GM12878 (cell line): ENCODE measurements around the gene RUNDC3A. TPM values are rescaled to one million over a fixed set of nuclear protein-coding genes. Genes with fewer than 3 reads are reported as not detected.

Experiments used
- polyA plus RNA-seq, 11 experiments: library from polyadenylated mRNA; depleted of rRNA in 4 of 11; unstranded in 6 of 11; stranded (reverse) in 5 of 11; fragments of >200 nt; fragmentation: Nextera tagmentation in 4 of 11; fragmentation: Illumina TruSeq in 1 of 11; extraction: Ambion mirVana in 4 of 11; extraction: Trizol in 1 of 11; gene quantifications; 1 replicate in 1 of 11; 2 replicates in 10 of 11; pipeline versions ENCODE4 v1.2.1 to v1.2.3, GENCODE V29; 2011 to 2016; ENCODE audit warnings: inconsistent platforms in 2 of 11, missing spikeins in 2 of 11, low read depth in 1 of 11
- small RNA-seq: library from RNA; depleted of rRNA; stranded (forward); fragments of <200 nt; gene quantifications from one replicate; pipeline ENCODE3, GENCODE V24; 2014
- total RNA-seq, 4 experiments: library from RNA; depleted of rRNA in 3 of 4; stranded (reverse); fragments of >200 nt in 3 of 4; fragmentation: Illumina TruSeq in 1 of 4; extraction: Trizol in 1 of 4; gene quantifications; 2 replicates each; pipeline versions ENCODE4 v1.2.1 to v1.2.3, GENCODE V29; 2013 to 2021

RUNDC3A gene
- total and polyA plus RNA-seq, 10 of the 15 experiments (the other 5 are each of a cell fraction or from before 2014, with no cell fraction given) = 0.07 to 0.17 TPM; not detected in 8

Small RNA genes lying within 50 kb of the gene (small RNA-seq; reads per million reads assigned to genes)
- gene RF00012 = not detected
- gene RN7SL507P = not detected
- gene RNU6-453P = not detected

Other genes starting within 250 kb of the RUNDC3A start
Only the 7 nearest of the 15 such genes appear.
- 35.4 and 41.2 TPM in 2 replicates for gene ATXN7L3, start 108.7 kb upstream of the RUNDC3A start, total RNA-seq (2014; rRNA removed)
- gene ATXN7L3, start 108.7 kb upstream of the RUNDC3A start, total RNA-seq (2014; rRNA removed; fragmentation: Illumina TruSeq; extraction: Trizol) = 26.8 and 27.6 TPM in 2 replicates
- gene ATXN7L3, start 108.7 kb upstream of the RUNDC3A start, total RNA-seq (2021) = 75.5 and 78.7 TPM in 2 replicates
- 36.1 and 41.3 TPM in 2 replicates for gene ATXN7L3, start 108.7 kb upstream of the RUNDC3A start, polyA plus RNA-seq (2011; rRNA removed)
- 27.7 and 37.9 TPM in 2 replicates for gene ATXN7L3, start 108.7 kb upstream of the RUNDC3A start, polyA plus RNA-seq (2014; fragmentation: Illumina TruSeq; extraction: Trizol)
- gene ATXN7L3, start 108.7 kb upstream of the RUNDC3A start, polyA plus RNA-seq (2014; fragmentation: Nextera tagmentation; extraction: Ambion mirVana) = 1 to 10 TPM in 1 of 2 experiments, under 1 TPM in 1; 0.71 to 2.3 TPM
- gene ATXN7L3, start 108.7 kb upstream of the RUNDC3A start, polyA plus RNA-seq (2014; rRNA removed) = 44.8 and 48.6 TPM in 2 replicates
- gene ATXN7L3, start 108.7 kb upstream of the RUNDC3A start, polyA plus RNA-seq (2016; fragmentation: Nextera tagmentation; extraction: Ambion mirVana) = 1 to 10 TPM; 6.8 to 8.8 TPM
- gene UBTF, start 88.9 kb upstream of the RUNDC3A start, total RNA-seq (2014; rRNA removed) = 91.9 and 92.2 TPM in 2 replicates
- 71.8 and 80.6 TPM in 2 replicates for gene UBTF, start 88.9 kb upstream of the RUNDC3A start, total RNA-seq (2014; rRNA removed; fragmentation: Illumina TruSeq; extraction: Trizol)
- 118 and 124 TPM in 2 replicates for gene UBTF, start 88.9 kb upstream of the RUNDC3A start, total RNA-seq (2021)
- gene UBTF, start 88.9 kb upstream of the RUNDC3A start, polyA plus RNA-seq (2011; rRNA removed) = 28.5 and 32.9 TPM in 2 replicates
- 78.4 and 110 TPM in 2 replicates for gene UBTF, start 88.9 kb upstream of the RUNDC3A start, polyA plus RNA-seq (2014; fragmentation: Illumina TruSeq; extraction: Trizol)
- gene UBTF, start 88.9 kb upstream of the RUNDC3A start, polyA plus RNA-seq (2014; fragmentation: Nextera tagmentation; extraction: Ambion mirVana) = 1 to 10 TPM; 2.2 to 4.3 TPM
- 79.5 and 89.3 TPM in 2 replicates for gene UBTF, start 88.9 kb upstream of the RUNDC3A start, polyA plus RNA-seq (2014; rRNA removed)
- 10 to 100 TPM; 77.0 to 79.8 TPM for gene UBTF, start 88.9 kb upstream of the RUNDC3A start, polyA plus RNA-seq (2016; fragmentation: Nextera tagmentation; extraction: Ambion mirVana)
- gene SLC4A1, start 40.5 kb upstream of the RUNDC3A start, total RNA-seq (2014; rRNA removed) = not detected in 2 replicates
- not detected in 2 replicates for gene SLC4A1, start 40.5 kb upstream of the RUNDC3A start, total RNA-seq (2014; rRNA removed; fragmentation: Illumina TruSeq; extraction: Trizol)
- not detected in 2 replicates for gene SLC4A1, start 40.5 kb upstream of the RUNDC3A start, total RNA-seq (2021)
- gene SLC4A1, start 40.5 kb upstream of the RUNDC3A start, polyA plus RNA-seq (2011; rRNA removed) = not detected in 2 replicates
- not detected in 2 replicates for gene SLC4A1, start 40.5 kb upstream of the RUNDC3A start, polyA plus RNA-seq (2014; fragmentation: Illumina TruSeq; extraction: Trizol)
- gene SLC4A1, start 40.5 kb upstream of the RUNDC3A start, polyA plus RNA-seq (2014; fragmentation: Nextera tagmentation; extraction: Ambion mirVana) = not detected
- 0.03 and 0.04 TPM in 2 replicates for gene SLC4A1, start 40.5 kb upstream of the RUNDC3A start, polyA plus RNA-seq (2014; rRNA removed)
- gene SLC4A1, start 40.5 kb upstream of the RUNDC3A start, polyA plus RNA-seq (2016; fragmentation: Nextera tagmentation; extraction: Ambion mirVana) = not detected
- 175 and 192 TPM in 2 replicates for gene SLC25A39, start 16.2 kb downstream of the RUNDC3A start, total RNA-seq (2014; rRNA removed)
- gene SLC25A39, start 16.2 kb downstream of the RUNDC3A start, total RNA-seq (2014; rRNA removed; fragmentation: Illumina TruSeq; extraction: Trizol) = 85.8 and 95.1 TPM in 2 replicates
- 190 and 198 TPM in 2 replicates for gene SLC25A39, start 16.2 kb downstream of the RUNDC3A start, total RNA-seq (2021)
- gene SLC25A39, start 16.2 kb downstream of the RUNDC3A start, polyA plus RNA-seq (2011; rRNA removed) = 27.2 and 62.1 TPM in 2 replicates
- gene SLC25A39, start 16.2 kb downstream of the RUNDC3A start, polyA plus RNA-seq (2014; fragmentation: Illumina TruSeq; extraction: Trizol) = 21.0 and 108 TPM in 2 replicates
- 1 to 10 TPM; 3.5 to 7.5 TPM for gene SLC25A39, start 16.2 kb downstream of the RUNDC3A start, polyA plus RNA-seq (2014; fragmentation: Nextera tagmentation; extraction: Ambion mirVana)
- gene SLC25A39, start 16.2 kb downstream of the RUNDC3A start, polyA plus RNA-seq (2014; rRNA removed) = 227 and 273 TPM in 2 replicates
- 100 to 1,000 TPM; 242 to 270 TPM for gene SLC25A39, start 16.2 kb downstream of the RUNDC3A start, polyA plus RNA-seq (2016; fragmentation: Nextera tagmentation; extraction: Ambion mirVana)
- 275 and 367 TPM in 2 replicates for gene GRN, start 36.7 kb downstream of the RUNDC3A start, total RNA-seq (2014; rRNA removed)
- gene GRN, start 36.7 kb downstream of the RUNDC3A start, total RNA-seq (2014; rRNA removed; fragmentation: Illumina TruSeq; extraction: Trizol) = 64.5 and 85.4 TPM in 2 replicates
- 361 and 389 TPM in 2 replicates for gene GRN, start 36.7 kb downstream of the RUNDC3A start, total RNA-seq (2021)
- gene GRN, start 36.7 kb downstream of the RUNDC3A start, polyA plus RNA-seq (2011; rRNA removed) = 10.5 and 58.2 TPM in 2 replicates
- 30.9 and 120 TPM in 2 replicates for gene GRN, start 36.7 kb downstream of the RUNDC3A start, polyA plus RNA-seq (2014; fragmentation: Illumina TruSeq; extraction: Trizol)
- 10 to 100 TPM; 22.3 to 33.2 TPM for gene GRN, start 36.7 kb downstream of the RUNDC3A start, polyA plus RNA-seq (2014; fragmentation: Nextera tagmentation; extraction: Ambion mirVana)
- gene GRN, start 36.7 kb downstream of the RUNDC3A start, polyA plus RNA-seq (2014; rRNA removed) = 158 and 192 TPM in 2 replicates
- gene GRN, start 36.7 kb downstream of the RUNDC3A start, polyA plus RNA-seq (2016; fragmentation: Nextera tagmentation; extraction: Ambion mirVana) = 100 to 1,000 TPM; 351 to 363 TPM
- gene FAM171A2, start 55.3 kb downstream of the RUNDC3A start, total RNA-seq (2014; rRNA removed) = 1.1 and 1.3 TPM in 2 replicates
- gene FAM171A2, start 55.3 kb downstream of the RUNDC3A start, total RNA-seq (2014; rRNA removed; fragmentation: Illumina TruSeq; extraction: Trizol) = 0.09 and 0.36 TPM in 2 replicates
- 1.3 and 1.7 TPM in 2 replicates for gene FAM171A2, start 55.3 kb downstream of the RUNDC3A start, total RNA-seq (2021)
- 0.04 and 0.18 TPM in 2 replicates for gene FAM171A2, start 55.3 kb downstream of the RUNDC3A start, polyA plus RNA-seq (2011; rRNA removed)
- gene FAM171A2, start 55.3 kb downstream of the RUNDC3A start, polyA plus RNA-seq (2014; fragmentation: Illumina TruSeq; extraction: Trizol) = 0.13 TPM in 1 of 2 replicates, not detected in the other
- gene FAM171A2, start 55.3 kb downstream of the RUNDC3A start, polyA plus RNA-seq (2014; fragmentation: Nextera tagmentation; extraction: Ambion mirVana) = under 1 TPM in 1 of 2 experiments, not detected in 1; 0.09 TPM
- 0.82 and 1.1 TPM in 2 replicates for gene FAM171A2, start 55.3 kb downstream of the RUNDC3A start, polyA plus RNA-seq (2014; rRNA removed)
- under 1 TPM in 1 of 2 experiments, not detected in 1; 0.08 TPM for gene FAM171A2, start 55.3 kb downstream of the RUNDC3A start, polyA plus RNA-seq (2016; fragmentation: Nextera tagmentation; extraction: Ambion mirVana)
- 0.05 and 0.06 TPM in 2 replicates for gene ITGA2B, start 81.0 kb downstream of the RUNDC3A start, total RNA-seq (2014; rRNA removed)
- 0.04 TPM in 1 of 2 replicates, not detected in the other for gene ITGA2B, start 81.0 kb downstream of the RUNDC3A start, total RNA-seq (2014; rRNA removed; fragmentation: Illumina TruSeq; extraction: Trizol)
- 0.29 and 0.51 TPM in 2 replicates for gene ITGA2B, start 81.0 kb downstream of the RUNDC3A start, total RNA-seq (2021)
- 0.15 TPM in 1 of 2 replicates, not detected in the other for gene ITGA2B, start 81.0 kb downstream of the RUNDC3A start, polyA plus RNA-seq (2011; rRNA removed)
- not detected in 2 replicates for gene ITGA2B, start 81.0 kb downstream of the RUNDC3A start, polyA plus RNA-seq (2014; fragmentation: Illumina TruSeq; extraction: Trizol)
- gene ITGA2B, start 81.0 kb downstream of the RUNDC3A start, polyA plus RNA-seq (2014; fragmentation: Nextera tagmentation; extraction: Ambion mirVana) = under 1 TPM; 0.34 to 0.46 TPM
- gene ITGA2B, start 81.0 kb downstream of the RUNDC3A start, polyA plus RNA-seq (2014; rRNA removed) = 0.12 and 0.39 TPM in 2 replicates
- under 1 TPM; 0.21 to 0.27 TPM for gene ITGA2B, start 81.0 kb downstream of the RUNDC3A start, polyA plus RNA-seq (2016; fragmentation: Nextera tagmentation; extraction: Ambion mirVana)